RWPE1 (cell line): ENCODE measurements around the gene ITPR3.
A peak's percentile ranks its signal among the peaks of the same experiment; 100 is the strongest.

Source experiments
- CTCF ChIA-PET: fragments of 350-600 bp; sonication (Branson Sonifier 250); formaldehyde crosslinking; extraction: SDS; loops from one replicate; lab custom pipeline; 2021; lab: Yijun Ruan, JAX
- POLR2A ChIA-PET: fragments of 400-600 bp; formaldehyde crosslinking; extraction: SDS; loops from one replicate; lab custom pipeline; 2020; ENCODE audit warnings: antibody characterized with exemption; ENCODE audit not compliant: low non-redundant PET; lab: Yijun Ruan, JAX
- DNase-seq: peaks from one replicate; pipeline ENCODE4 v3.0.0; 2012; ENCODE audit warnings: low spot score
- H3K27ac ChIP-seq: fragments of 450-650 bp; 2 replicates; pipeline ENCODE4 v1.5.1; 2017
- TF ChIP-seq, protein P1 (sequence below): fragments of 450-650 bp; conservative IDR thresholded peaks from 2 replicates; pipeline ENCODE4 v1.5.1; 2017; ENCODE audit warnings: low read depth, mild to moderate bottlenecking

ITPR3 gene

DNA sequence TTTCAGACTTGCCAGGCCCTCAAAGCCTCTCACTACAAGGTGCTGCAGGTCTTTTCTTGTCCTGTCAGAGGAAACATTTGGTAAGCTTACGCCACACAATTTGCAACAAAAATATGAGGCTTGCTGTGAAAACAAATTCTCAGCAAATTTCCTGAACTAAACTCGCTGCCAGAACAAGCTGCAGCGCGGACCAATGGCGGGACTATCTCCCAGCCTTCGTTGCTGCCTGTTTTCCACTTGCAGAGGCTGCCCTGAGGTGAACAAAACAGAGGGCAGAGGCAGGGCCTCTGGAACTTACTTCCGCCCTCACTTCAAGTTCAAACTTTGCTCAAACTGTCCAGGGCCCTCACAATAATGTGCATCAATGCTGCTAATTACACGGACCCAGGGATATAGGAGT is 78.0 kb downstream of the ITPR3 start:
- peak overlapping the region; percentile 96 for H3K27ac ChIP-seq
- TF ChIP-seq, protein P1, sequence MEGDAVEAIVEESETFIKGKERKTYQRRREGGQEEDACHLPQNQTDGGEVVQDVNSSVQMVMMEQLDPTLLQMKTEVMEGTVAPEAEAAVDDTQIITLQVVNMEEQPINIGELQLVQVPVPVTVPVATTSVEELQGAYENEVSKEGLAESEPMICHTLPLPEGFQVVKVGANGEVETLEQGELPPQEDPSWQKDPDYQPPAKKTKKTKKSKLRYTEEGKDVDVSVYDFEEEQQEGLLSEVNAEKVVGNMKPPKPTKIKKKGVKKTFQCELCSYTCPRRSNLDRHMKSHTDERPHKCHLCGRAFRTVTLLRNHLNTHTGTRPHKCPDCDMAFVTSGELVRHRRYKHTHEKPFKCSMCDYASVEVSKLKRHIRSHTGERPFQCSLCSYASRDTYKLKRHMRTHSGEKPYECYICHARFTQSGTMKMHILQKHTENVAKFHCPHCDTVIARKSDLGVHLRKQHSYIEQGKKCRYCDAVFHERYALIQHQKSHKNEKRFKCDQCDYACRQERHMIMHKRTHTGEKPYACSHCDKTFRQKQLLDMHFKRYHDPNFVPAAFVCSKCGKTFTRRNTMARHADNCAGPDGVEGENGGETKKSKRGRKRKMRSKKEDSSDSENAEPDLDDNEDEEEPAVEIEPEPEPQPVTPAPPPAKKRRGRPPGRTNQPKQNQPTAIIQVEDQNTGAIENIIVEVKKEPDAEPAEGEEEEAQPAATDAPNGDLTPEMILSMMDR: no peak
- no peak for DNase-seq
- CTCF ChIA-PET: no interaction called here
- POLR2A ChIA-PET: no interaction called here

DNA sequence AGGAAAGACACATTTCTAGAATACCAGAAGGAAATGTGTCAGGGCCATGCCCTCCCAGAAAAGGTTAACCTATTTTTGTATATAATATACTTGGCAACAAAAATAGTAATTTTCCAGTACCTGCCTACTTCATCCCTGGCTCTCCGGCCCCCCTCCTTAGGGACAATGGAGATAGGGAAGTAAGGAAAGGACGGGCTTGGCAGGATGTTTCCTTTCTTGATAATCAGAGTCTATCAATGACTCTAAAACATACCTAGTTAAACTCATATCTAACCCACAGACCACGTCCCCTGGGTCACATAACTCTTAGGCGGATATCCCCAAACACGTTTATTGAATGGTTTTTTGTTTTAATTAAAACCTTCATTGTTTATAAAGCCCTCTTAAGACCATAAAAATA is 78.6 kb downstream of the ITPR3 start:
- ChIA-PET CTCF (interaction anchor here (0.6 to 1.2 kb wide), 2 partner anchors 11 to 17 kb away, joined by 3 to 5 read pairs; partner anchors contain the start of gene UQCC2), POLR2A (no interaction called here)
- peak overlapping the region; percentile 96 for H3K27ac ChIP-seq
- DNase-seq: no peak
- TF ChIP-seq, protein P1: no peak

DNA sequence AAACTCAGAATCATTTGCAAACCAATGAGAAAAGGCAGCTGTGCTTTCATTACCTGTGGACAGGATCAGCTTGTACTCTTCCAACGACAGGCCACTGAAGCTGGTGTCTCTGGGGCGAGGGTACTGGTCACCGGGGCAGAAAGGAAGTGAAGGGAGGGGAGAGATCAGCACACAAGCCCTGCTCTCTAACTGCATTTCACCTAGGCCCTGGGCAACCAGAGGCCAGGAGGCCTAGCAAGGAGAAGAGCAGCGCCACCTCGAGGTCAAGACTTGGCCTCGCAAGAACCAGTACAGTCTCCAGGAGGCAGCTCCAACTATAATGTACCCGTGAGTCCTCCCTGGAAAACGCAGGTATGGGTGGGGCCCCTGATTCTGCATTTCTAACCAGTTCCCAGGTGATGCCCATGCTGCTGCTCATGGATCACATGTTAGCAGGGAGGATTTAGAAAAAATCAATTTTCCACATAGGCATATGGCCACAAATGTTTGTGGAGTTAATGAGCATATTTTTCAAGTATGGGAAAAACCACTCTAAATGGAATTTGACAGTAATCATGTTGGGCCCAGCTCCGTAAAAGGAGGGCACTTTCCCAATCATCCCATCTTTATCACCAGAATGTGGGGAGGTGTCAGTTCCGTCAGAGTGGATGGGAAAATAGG is 79.4 kb downstream of the ITPR3 start:
- TF ChIP-seq, protein P1: peak; percentile 62
- no peak for DNase-seq
- ChIA-PET POLR2A (no interaction called here), CTCF (interaction anchor here (0.6 to 1.2 kb wide), 4 partner anchors 10 to 52 kb away, joined by 3 to 5 read pairs (median 4); partner anchors contain the start of gene UQCC2)
- peak overlapping the region; percentile 76 for H3K27ac ChIP-seq

DNA sequence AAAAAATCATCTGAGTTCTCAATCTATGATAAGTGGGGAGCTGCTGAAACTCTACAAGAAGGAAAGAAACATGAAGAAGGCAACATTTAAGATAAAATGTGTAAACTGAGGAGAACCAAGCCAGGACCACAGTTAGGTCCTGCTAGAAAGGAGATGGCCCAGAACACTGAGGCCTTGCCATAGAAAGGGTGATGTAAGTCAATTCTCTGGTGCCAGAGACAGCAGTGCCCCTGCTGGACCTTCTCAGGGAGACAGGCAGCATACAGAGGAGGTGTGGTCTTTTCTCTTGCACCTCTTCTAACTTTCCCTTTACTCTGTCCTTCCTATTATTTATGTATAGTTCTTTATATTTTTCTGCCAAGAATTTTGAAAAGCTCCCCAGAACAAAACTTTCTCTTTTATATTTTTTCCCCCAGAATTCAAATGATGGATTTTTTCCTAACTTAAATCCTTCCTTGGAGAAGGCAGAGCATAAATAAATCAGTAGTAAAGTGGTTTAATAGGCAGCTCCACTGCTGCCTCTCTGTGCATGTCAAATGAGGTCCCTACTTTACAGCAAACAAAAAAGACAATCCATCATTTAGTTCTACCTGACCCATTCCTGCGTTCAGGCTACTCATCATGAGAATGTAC is 81.3 kb downstream of the ITPR3 start:
- H3K27ac ChIP-seq: peak overlapping the region; percentile 54
- POLR2A ChIA-PET: no interaction called here
- CTCF ChIA-PET: interaction anchor here (0.6 to 0.9 kb wide), 6 partner anchors 15 to 811 kb away, joined by 3 to 4 read pairs (median 3); no protein-coding TSS in a partner anchor
- DNase-seq: no peak
- TF ChIP-seq, protein P1: peak; percentile 39

DNA sequence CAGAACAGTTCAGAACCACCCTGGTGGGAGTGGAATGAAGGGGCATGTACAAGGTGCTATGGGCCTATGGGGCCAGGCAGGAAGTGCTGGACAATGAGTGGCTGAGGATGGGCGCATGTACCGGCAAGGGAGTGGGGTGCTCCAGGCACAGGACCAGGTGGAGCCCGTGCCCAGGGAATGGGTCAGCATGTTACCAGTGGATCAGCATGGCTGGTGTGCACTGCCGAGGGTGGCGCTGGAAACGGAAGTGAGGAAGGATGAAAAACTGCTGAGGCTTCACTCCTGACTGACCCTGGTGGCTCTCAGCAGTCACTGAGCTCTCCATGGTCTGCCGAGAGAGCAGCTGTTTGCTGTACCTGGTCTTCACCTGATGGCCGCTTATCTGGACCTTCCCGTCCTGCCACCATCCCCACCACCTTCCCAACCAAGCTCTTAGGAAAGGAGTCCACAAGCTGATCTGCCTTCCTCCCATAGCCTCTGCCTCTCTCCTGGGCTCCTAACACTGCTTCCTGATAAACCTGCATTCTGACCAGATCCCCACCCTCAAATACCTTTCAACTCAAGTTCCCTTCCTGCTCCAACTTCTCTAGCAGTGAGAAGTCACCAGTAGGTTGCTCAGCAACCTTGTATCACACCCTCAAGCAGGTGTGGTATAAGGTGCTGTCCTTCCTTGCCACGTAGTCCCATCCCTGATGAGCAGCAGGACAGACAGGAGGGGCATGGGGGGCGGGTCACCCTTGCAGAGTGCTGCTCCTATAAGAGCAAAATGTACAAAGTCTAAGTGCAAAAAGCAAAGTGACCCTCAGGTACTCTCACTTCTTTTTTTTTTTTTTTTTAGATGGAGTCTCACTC is 83.3 kb downstream of the ITPR3 start:
- DNase-seq: no peak
- TF ChIP-seq, protein P1: no peak
- H3K27ac ChIP-seq: peak overlapping the region; percentile 32
- CTCF ChIA-PET: interaction anchor here (0.7 kb wide), 1 partner anchor 58 kb away, joined by 3 read pairs; no protein-coding TSS in a partner anchor
- POLR2A ChIA-PET: interaction anchor here (0.5 kb wide), 1 partner anchor 123 kb away, joined by 4 read pairs; no protein-coding TSS in a partner anchor

DNA sequence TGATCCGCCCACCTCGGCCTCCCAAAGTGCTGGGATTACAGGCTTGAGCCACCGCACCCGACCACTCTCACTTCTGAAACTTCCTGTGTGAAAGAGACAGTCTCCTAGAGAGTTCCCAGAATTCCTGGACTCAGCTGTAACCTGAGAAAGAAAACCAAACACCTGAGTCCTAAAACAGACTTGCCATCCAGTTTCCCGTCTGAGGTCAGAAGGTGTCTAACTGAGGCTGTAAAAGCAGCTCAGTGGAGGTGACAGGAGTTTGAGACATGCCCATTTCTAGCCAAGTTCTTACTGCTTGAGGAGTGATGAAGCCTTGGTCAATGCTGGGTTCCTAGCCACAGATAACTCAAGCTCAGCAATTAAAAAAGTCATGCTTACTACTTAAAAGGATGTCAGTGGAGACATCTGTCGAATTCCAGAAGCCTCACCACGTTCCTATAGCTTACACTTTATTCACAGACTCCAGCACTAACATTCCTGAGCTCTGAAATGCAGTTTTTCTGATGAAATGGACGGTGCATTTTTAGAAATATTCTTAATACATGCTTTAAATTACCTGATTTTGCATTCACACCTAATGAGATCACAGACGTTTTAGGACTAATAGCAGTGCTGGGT is 84.3 kb downstream of the ITPR3 start:
- ChIA-PET CTCF (interaction anchor here (0.7 kb wide), 1 partner anchor 40 kb away, joined by 3 read pairs; no protein-coding TSS in a partner anchor), POLR2A (no interaction called here)
- TF ChIP-seq, protein P1: no peak
- H3K27ac ChIP-seq: peak overlapping the region; percentile 32
- no peak for DNase-seq
